ENCODE measurements around the gene PAOX.

The PAOX gene

DNA sequence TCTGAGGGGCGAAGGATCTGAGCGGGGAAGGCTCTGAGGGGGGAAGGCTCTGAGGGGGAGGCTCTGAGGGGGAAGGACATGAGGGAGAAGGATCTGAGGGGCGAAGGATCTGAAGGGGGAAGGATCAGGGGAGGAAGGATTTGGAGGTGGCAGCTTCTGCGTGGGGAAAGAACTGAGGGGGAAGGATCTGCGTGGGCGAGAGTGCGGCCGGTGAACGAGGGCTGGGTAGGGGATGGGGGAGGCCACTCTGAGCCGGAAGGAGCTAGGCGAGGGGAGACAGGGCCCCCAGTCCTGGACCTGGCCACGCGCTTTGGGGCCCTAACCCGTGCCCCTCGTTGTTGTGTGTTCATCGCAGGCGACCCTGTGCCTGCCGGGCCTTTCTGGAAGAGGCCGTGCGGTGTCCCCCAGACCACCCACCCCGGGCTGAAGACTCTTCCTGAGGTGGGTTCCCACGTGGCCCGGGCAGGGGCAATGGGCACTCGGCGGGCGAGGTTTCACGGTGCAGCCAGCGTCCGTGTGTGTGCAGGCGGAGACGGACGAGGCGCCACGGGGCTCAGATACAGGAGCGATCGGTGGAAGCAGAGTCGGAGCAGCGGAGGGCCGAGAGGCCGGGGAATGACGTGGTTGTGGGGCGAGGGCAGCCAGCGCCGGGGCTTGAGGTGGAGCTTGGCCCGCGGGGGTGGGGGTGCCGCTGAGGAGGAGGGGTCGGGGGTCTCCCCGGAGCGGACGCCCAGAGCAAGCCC is 44.4 kb upstream of the PAOX start:
- no peak overlapping the region for H3K27ac ChIP-seq (ENCODE audit: low read depth, low read length, poor library complexity, severe bottlenecking)
- H3K9ac ChIP-seq (ENCODE audit: low read length) = no peak overlapping the region
- H3K4me2 ChIP-seq (ENCODE audit: low read length) = no peak overlapping the region
- no peak overlapping the region for H3K4me3 ChIP-seq (ENCODE audit: low read depth, low read length, poor library complexity, severe bottlenecking)
- no peaks in the 10 kb centered on the region; the same call in 1 of the 2 replicates for H3K27me3 ChIP-seq (ENCODE audit: insufficient read depth, low read length)
- H3K79me2 ChIP-seq (ENCODE audit: insufficient read depth, low read length) = no peaks in the 10 kb centered on the region
- H4K20me1 ChIP-seq (ENCODE audit: insufficient read depth, low read length) = no peaks in the 10 kb centered on the region
- H3K9me3 ChIP-seq (ENCODE audit: low read length) = peaks cover 6% of the 10 kb centered on the region; the same call in 1 of the 2 replicates
- H3K36me3 ChIP-seq (ENCODE audit: insufficient read depth, low read length) = no peaks in the 10 kb centered on the region
- no peaks in the 10 kb centered on the region for H3F3A ChIP-seq (ENCODE audit: insufficient read depth, low read length)
- no peaks in the 10 kb centered on the region for H3K9me2 ChIP-seq (ENCODE audit: low read depth, low read length)
- H3K4me1 ChIP-seq (ENCODE audit: insufficient read depth, low read length, severe bottlenecking) = peaks cover 4% of the 10 kb centered on the region
- H2AFZ ChIP-seq (ENCODE audit: low read length) = no peak overlapping the region
- TF ChIP-seq EZH2 (IDR thresholded peaks at IDR 0.05; ENCODE audit: borderline replicate concordance, low read length) = no peak
- TF ChIP-seq, protein P1, sequence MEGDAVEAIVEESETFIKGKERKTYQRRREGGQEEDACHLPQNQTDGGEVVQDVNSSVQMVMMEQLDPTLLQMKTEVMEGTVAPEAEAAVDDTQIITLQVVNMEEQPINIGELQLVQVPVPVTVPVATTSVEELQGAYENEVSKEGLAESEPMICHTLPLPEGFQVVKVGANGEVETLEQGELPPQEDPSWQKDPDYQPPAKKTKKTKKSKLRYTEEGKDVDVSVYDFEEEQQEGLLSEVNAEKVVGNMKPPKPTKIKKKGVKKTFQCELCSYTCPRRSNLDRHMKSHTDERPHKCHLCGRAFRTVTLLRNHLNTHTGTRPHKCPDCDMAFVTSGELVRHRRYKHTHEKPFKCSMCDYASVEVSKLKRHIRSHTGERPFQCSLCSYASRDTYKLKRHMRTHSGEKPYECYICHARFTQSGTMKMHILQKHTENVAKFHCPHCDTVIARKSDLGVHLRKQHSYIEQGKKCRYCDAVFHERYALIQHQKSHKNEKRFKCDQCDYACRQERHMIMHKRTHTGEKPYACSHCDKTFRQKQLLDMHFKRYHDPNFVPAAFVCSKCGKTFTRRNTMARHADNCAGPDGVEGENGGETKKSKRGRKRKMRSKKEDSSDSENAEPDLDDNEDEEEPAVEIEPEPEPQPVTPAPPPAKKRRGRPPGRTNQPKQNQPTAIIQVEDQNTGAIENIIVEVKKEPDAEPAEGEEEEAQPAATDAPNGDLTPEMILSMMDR (IDR thresholded peaks at IDR 0.05; ENCODE audit: low read length) = no peak

GRCh38 chr10:133335246-133336117 is 43.6 kb upstream of the PAOX start:
- H3K27me3 ChIP-seq (ENCODE audit: insufficient read depth, low read length) = no peaks in the 10 kb centered on the region; the same call in 1 of the 2 replicates

GRCh38 chr10:133336118-133336576 is 42.9 kb upstream of the PAOX start:
- Histone ChIP-seq H3F3A (ENCODE audit: insufficient read depth, low read length) (no peaks in the 10 kb centered on the region), H3K36me3 (ENCODE audit: insufficient read depth, low read length) (no peaks in the 10 kb centered on the region), H3K9me2 (ENCODE audit: low read depth, low read length) (no peaks in the 10 kb centered on the region), H3K9ac (ENCODE audit: low read length) (no peak overlapping the region), H3K4me3 (ENCODE audit: low read depth, low read length, poor library complexity, severe bottlenecking) (no peak overlapping the region), H3K27ac (ENCODE audit: low read depth, low read length, poor library complexity, severe bottlenecking) (no peak overlapping the region), H3K4me1 (ENCODE audit: insufficient read depth, low read length, severe bottlenecking) (no peaks in the 10 kb centered on the region), H3K79me2 (ENCODE audit: insufficient read depth, low read length) (no peaks in the 10 kb centered on the region), H3K9me3 (ENCODE audit: low read length) (peaks cover 6% of the 10 kb centered on the region; the same call in 1 of the 2 replicates), H3K27me3 (ENCODE audit: insufficient read depth, low read length) (no peaks in the 10 kb centered on the region; the same call in 1 of the 2 replicates), H2AFZ (ENCODE audit: low read length) (no peak overlapping the region), H4K20me1 (ENCODE audit: insufficient read depth, low read length) (no peaks in the 10 kb centered on the region), H3K4me2 (ENCODE audit: low read length) (no peak overlapping the region)
- TF ChIP-seq EZH2 (IDR thresholded peaks at IDR 0.05; ENCODE audit: borderline replicate concordance, low read length) = no peak
- TF ChIP-seq, protein P1 (IDR thresholded peaks at IDR 0.05; ENCODE audit: low read length) = no peak

More at GRCh38 chr10:133335246-133336117, 43.6 kb upstream of the PAOX start:
- H3K36me3 ChIP-seq (ENCODE audit: insufficient read depth, low read length) = no peaks in the 10 kb centered on the region
- H3K4me1 ChIP-seq (ENCODE audit: insufficient read depth, low read length, severe bottlenecking) = no peaks in the 10 kb centered on the region
- peaks cover 6% of the 10 kb centered on the region; the same call in 1 of the 2 replicates for H3K9me3 ChIP-seq (ENCODE audit: low read length)
- H3K27ac ChIP-seq (ENCODE audit: low read depth, low read length, poor library complexity, severe bottlenecking) = no peak overlapping the region
- no peak for TF ChIP-seq EZH2 (IDR thresholded peaks at IDR 0.05; ENCODE audit: borderline replicate concordance, low read length)
- H4K20me1 ChIP-seq (ENCODE audit: insufficient read depth, low read length) = no peaks in the 10 kb centered on the region
- H3K9ac ChIP-seq (ENCODE audit: low read length) = no peak overlapping the region
- H3K4me3 ChIP-seq (ENCODE audit: low read depth, low read length, poor library complexity, severe bottlenecking) = no peak overlapping the region
- no peaks in the 10 kb centered on the region for H3K9me2 ChIP-seq (ENCODE audit: low read depth, low read length)
- no peaks in the 10 kb centered on the region for H3F3A ChIP-seq (ENCODE audit: insufficient read depth, low read length)
- no peaks in the 10 kb centered on the region for H3K79me2 ChIP-seq (ENCODE audit: insufficient read depth, low read length)
- H2AFZ ChIP-seq (ENCODE audit: low read length) = no peak overlapping the region
- no peak overlapping the region for H3K4me2 ChIP-seq (ENCODE audit: low read length)
